Stimulated activated CD8-positive, alpha-beta memory T cell treated with anti-CD3 and anti-CD28 coated beads, Interleukin-7, amount 100 ng/mL, for 1 hour (primary cell): ENCODE data around the gene CNOT6.
"Not testable (repeated sequence)": the region's sequence is repeated elsewhere in the genome, so short reads cannot be mapped to it uniquely, and the experiment has no call there.

Experiments
- DNase-seq, 2 donors: peaks; one replicate each; pipeline ENCODE4 v3.0.0-alpha.2; 2020; ENCODE audit warnings: low read depth in 2 of 2

Gene CNOT6

DNA sequence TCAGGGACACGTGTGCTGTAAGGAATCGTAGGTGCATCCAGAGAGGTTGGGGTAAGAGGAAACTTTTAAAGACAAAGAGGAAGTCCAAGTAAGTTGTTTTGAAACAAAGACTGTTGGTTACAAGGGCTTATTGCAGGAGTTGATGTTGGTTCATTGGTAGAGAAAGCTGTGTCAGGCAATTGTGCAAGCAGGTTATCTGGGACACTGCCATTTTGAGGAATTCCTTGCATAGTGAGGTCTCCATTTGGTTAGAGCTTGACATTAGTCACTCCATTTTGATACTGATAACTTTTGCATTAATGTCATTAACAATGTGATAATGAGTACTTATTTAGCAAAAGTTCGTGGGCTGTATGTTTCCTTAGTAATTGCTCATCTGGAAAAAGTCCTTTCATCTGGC is 24.9 kb downstream of the CNOT6 start:
- DNase-seq = no peak

DNA sequence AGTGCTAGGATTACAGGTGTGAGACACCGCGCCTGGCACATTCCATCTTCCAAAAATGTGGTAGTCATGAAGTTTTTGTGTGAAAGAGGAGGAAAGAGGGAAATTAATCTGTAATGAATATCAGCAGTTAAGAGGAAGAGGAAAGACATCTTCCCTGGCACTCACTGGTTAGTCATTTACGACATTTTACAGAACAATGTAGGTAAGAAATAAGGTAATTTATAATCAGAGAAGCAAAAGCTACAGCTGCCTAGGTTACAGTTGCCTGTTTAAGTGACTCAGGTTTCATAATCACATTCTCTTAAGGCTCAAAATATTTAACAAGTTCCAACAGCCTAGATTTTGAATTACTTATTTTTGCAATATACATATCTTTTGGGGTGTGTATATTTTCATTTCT is 26.9 kb downstream of the CNOT6 start:
- no peak for DNase-seq

DNA sequence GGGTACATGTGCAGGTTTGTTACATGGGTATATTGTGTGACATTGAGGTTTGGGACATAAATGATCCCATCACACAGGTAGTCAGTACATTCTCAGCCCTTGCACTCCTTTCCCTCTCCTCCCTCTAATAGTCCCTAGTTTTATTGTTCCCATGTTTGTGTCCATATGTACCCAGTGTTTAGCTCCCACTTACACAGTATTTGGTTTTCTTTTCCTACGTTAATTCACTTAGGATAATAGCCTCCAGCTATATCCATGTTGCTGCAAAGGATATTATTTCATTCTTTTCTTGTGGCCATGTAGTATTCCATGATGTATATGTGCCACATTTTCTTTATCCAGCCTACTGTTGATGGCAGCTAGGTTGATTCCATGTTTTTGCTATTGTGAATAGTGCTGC is 27.4 kb downstream of the CNOT6 start:
- DNase-seq = no peak

DNA sequence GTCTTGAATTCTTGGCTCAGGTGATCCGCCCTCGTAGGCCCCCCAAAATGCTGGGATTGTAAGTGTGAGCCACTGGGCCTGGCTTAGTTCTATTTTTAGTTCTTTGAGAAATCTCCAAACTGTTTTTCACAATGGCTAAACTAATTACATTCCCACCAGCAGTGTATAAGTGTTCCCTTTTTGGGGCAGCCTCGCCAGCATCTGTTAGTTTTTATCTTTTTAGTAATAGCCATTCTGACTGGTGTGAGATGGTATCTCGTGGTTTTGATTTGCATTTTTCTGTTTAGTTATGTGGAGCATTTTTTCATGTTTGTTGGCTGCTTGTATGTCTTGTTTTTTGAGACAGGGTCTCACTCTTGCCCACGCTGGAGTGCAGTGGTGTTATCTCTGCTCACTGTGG is 28.2 kb downstream of the CNOT6 start:
- DNase-seq = no peak

DNA sequence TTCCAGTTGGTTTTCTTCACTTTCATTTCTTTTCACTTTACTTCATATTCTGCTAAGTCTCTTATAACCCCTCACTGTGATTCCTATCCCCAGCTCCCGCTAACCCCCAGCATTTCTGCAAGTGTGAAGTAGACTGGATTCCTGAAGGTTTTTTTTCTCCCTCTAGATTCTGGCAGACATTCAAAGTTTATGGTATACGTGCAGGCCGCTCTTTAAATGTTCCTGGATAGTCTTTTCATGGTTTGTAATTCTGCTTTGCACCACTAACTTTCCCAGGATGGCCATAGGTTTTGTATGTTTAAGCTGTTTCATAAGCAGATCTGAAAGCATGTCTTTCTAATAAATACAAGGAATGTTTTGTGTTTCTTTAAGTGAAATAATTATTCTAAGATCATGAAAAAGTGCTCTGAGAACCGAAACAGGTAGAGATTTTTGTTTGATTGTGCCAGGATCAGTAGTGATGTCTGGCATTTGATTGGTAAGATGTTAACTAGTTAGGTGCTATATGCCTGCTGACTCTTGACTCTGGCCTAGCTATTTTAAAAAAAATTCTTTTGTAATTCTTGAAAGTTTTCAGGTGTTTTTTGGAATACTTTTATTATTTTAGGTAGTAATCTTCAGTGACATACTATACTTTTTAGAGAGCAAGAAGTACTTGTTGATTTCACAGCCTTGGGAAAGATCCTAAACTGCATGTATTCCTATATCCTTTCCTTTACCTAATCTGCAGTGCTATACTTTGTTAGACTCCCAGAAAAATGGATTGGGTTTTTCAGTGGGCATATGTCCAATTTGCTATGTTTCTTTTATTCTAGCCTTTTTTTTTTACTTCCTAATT is 29.7 kb downstream of the CNOT6 start:
- DNase-seq = no peak

DNA sequence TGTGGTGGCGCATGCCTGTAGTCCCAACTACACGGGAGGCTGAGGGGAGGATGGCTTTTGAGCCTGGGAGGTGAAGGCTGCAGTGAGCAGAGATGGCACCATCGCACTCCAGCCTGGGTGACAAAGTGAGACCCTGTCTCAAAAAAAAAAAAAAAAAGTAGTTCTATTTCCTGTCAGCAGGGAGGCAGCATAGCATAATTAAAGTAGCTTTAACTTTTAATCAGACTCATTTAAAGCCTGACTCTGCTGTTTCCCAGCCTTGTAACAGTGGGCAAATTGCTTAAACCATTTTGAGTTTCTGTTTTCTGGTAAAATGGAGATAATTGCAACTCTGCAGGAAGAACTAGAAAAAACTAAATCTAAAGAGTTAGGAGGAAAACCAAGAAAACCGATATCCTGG is 31.2 kb downstream of the CNOT6 start:
- no peak for DNase-seq

DNA sequence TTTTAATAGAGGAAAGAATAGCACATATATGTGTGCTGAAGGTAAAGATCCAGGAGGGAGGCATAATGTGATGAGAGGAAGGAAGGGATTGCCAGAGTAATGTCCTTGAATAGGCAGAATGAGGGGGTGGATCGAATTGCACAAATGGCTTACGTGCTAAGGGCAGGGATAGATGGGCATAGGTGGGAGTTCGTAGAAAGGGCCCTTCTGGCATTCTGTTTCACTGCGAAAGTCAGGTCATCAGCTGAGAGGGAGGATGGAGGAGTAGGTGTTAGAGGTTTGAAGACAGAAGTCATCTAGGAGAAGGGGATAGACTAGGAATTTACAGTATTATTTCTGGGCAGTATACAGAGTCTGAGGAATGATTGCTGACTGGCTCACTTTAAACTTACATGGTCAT is 32.1 kb downstream of the CNOT6 start:
- no peak for DNase-seq

DNA sequence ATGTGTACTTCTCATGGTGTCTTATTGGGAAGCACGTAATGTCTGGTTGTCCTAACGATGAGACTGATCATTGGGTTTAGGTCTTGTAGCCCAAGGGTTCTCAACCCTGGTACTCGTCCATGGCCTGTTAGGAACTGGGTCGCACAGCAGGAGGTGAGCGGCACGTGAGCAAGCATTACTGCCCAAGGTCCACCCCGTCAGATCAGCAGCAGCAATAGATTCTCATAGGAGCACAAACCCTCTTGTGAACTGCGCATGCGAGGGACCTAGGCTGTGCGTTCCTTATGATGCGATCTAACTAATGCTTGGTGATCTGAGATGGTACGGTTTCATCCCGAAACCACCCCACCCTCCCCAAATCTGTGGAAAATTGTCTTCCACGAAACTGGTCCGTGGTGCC is 33.5 kb downstream of the CNOT6 start:
- no peak for DNase-seq

DNA sequence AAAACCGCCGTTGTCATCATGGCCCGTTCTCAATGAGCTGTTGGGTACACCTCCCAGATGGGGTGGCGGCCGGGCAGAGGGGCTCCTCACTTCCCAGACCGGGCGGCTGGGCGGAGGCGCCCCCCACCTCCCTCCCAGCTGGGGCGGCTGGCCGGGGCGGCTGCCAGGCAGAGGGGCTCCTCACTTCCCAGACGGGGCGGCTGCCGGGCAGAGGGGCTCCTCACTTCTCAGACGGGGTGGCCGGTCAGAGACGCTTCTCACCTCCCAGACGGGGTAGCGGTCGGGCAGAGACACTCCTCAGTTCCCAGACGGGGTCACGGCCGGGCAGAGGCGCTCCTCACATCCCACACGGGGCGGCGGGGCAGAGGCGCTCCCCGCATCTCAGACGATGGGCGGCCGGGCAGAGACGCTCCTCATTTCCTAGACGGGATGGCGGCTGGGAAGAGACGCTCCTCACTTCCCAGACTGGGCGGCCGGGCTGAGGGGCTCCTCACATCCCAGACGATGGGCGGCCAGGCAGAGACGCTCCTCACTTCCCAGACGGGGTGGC is 36.9 kb downstream of the CNOT6 start:
- DNase-seq = not testable (repeated sequence)

DNA sequence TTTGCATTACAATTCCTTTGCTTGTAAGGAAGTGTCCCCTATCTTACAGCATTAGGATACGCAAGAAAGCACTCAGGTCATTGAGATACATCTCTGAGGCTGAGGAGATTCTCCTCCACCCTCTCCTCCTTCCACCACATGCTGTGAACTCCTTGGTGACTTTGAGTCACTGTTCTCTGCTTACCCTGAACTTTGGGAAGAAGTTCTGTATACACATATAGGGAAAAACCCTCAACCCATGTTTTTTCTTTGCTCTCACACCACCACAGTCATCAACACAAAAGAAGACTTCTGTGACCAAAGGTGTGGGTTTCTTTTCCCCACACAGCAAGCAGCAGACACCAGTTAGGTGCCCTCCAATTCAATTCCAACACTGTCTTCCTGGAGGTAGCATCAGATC is 38.1 kb downstream of the CNOT6 start:
- DNase-seq = no peak

DNA sequence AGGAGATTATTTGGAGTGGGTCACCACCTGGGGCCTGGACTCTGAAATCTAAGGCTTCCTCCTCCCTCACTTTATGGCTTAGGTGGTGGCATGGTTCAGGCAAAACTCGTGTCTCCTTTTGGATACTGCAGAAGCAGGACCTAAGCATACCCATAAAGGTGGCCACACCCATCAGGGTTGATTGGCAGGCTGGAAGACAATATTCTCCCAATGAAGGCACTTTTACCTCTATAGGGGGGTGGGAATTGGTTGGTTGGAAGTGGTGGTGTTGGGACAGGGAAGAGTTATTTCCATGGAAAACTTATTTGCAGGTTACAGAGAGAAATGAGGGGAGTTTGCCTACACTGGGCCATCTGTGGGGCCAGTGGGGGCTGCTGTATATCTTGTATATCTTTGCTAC is 39.7 kb downstream of the CNOT6 start:
- no peak for DNase-seq

DNA sequence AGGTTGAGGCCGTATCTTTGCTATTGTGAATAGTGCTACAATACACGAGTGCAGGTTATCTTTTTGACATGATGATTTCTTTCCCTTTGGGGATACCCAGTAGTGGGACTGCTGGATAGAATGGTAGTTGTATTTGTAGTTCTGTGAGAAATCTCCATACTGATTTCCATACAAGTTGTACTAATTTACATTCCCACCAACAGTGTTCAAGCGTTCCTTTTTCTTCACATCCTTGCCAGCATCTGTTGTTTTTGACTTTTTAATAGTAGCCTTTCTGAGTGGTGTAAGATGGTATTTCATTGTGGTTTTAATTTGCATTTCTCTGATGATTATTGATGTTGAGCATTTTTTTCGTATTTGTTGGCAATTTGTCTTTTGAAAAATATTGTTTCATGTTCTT is 41.4 kb downstream of the CNOT6 start:
- no peak for DNase-seq

DNA sequence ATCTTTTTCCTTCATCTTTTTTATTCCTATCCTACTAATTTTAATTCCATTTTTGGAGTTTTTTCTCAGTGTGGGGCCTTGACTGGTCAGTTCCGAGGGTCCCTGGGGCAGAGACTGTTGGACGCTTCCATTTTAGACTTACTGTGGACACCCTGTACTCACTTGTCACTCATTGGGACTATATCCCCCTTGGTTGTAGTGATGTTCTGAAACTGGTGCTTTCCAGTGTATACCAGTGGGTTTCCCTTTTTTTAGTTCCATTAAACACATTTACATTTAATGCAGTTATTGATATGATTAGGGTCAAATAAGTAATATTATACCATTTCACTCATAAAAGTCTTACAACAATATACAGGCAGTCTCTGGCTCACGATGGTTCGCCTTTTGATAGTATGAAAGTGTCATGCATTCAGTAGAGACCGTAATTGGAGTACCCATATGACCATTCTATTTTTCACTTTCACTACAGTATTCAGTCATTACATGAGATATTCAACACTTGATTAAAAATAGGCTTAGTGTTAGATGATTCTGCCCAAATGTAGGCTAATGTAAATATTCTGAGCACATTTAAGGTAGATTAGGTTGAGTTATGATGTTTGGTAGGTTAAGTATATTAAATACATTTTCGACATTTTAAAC is 46.0 kb downstream of the CNOT6 start:
- no peak for DNase-seq

DNA sequence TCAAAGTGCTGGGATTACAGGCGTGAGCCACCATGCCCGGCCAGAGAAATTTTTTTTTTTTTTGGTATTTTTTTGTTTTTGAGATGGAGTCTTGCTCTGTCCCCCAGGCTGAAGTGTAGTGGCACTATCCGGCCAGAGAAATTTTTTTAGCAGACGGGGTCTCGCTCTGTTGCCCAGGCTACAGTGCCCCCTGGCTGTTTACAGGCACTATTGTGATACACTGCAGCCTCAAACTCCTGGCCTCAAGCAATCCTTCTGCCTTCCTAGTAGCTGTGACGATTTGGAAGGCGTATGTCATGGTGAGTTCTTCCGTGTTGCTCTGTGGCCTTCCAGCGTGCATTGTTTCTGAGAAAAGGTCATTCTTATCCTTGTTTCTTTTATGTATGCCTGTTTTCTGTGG is 47.5 kb downstream of the CNOT6 start:
- DNase-seq = no peak

DNA sequence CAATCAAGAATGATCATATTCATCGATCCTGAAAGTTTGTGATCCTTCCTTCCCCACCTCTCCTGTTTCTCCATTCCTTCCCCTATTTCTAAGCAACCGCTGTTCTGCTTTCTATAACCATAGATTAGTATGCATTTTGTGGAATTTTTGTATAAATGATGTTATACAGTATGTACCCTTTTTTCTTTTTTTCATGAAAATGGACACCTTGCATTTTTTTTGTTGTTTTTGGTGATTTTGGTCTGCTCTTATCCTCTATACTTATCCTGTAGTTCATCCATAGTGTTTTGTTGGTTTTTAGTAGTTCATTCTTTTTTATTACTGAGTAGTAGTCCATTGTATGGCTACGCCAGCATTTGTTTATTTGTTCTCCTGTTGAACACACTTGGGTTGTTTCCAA is 51.1 kb downstream of the CNOT6 start:
- DNase-seq = no peak

DNA sequence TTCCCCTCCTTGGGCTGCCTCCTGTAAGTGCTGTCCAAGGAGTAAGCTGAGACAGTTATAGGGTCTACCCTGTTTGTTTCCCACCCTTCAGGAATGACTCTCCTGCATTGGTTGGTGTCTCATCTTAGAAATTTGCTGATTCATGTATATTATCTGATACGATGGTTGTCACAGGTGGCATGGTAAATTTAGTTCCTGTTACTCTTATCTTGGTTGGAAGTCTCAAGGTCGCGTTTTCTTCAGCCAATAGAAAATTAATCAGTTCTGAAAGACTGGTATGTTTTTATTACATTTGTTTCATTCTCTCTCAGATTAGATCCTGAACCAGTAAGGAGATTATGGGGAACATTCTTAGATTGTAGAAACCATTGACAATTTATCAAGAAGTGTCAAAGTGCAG is 54.4 kb downstream of the CNOT6 start:
- DNase-seq = no peak

DNA sequence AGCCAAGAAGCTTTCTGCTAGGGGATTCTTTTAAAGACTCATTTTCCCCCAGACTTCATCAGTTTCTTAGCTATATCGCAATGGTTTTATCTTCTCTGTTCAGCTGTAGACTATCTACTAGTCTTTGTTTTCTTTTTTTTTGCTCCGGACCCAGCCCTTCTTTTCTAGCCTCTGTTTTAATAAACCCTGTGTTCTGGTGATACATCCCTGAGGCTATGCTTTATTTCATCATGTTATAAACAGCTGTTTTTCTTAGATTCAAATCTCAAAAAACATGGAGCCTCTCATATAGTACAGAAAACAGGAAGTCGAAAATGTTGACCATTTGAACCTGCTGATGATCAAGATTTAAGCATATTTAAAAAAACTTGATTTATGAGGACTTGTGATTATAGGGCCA is 59.4 kb downstream of the CNOT6 start:
- DNase-seq = no peak

DNA sequence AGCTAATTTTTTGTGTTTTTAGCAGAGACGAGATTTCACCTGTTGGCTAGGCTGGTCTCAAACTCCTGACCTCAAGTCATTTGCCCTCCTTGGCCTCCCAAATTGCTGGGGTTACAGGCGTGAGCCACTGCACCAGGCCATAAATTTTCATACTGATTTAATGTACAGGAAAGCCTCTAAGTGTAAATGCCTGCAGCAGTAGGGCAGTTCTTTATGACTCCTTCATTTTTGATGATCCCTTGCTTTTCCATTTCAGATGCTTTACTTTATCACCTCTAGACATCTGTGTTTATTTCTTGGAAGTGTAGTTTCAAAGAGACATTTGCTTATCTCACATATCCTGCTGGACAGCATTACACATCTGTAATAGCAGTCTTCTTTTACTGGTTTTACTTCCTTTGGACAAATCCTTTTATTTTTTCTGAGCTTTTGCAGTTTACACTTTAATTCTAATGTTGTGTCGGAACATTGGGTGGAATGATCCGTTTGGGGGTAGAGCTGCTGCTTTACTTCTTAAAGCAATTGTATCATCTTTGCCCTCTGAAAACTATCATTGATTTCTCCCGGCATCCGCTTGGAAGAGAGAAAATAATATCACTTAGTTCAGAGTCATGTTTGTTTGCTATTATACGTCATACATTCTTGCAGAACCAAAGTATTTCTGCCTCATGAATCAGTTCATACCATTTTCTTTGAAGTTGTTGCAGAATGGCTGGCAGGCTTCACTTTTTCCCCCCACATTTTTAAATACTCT is 61.2 kb downstream of the CNOT6 start:
- DNase-seq = no peak

DNA sequence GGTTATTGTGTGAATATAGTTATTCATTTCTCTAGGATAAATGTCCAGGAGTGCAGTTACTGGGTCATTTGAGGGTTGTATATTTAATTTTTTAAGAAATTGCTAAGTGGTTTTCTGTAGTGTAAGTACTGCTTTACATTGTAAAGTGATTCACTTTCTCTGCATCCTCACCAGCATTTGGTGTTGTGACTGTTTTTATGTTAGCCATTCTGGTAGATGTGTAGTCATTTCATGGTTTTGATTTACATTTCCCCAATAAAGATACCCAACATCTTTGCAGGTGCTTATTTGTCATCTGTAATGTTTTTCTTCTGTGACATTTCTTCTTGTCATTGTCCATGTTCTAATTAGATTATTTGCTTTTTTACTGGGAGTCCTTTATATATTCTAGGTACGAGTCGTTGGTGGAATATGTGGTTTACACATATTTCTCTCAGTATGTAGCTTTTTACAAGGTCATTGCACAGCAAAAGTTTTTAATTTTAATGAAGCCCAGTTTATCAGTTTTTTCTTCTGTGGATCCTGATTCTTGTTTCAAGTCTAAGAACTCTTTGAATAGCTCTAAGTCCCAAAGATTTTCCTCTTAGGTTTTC is 63.1 kb downstream of the CNOT6 start:
- DNase-seq = no peak

DNA sequence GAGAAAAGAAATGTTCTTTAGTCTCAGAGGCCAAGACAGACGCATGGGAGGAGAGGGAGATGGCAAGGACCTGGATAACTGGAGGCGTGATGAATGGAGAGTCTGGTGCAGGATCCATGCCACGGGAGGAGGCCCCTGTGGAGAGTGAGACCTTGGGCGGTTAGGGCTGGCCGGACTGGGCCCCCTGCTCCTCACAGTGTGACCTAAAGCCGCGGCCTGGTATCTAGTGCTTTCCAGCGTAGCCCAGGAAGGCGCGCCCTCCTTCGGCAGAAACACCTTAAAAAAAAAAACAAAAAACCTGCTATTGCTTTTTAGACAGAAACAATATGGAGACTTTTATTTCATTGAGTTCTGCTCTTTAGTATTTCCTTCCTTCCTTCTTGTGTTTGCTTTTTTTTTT is 64.1 kb downstream of the CNOT6 start:
- DNase-seq = no peak

DNA sequence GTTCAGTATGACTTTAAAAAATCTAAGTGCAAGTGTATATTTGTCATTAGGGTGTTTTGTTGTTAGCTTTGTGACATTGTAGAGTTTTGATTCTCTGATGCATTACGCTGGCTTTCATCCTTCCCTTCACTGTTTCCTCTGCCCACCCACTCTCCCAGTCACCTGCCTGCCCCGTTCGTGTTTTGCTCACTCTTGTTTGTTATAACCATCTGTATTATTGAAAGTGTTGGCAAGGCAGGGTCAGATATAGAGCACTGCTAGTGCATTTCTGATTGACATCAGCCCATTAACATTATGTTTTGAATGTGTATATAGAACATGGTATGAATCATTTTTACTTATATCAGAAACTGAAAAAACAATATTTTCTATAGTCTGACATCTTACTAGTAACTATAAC is 69.8 kb downstream of the CNOT6 start:
- no peak for DNase-seq

DNA sequence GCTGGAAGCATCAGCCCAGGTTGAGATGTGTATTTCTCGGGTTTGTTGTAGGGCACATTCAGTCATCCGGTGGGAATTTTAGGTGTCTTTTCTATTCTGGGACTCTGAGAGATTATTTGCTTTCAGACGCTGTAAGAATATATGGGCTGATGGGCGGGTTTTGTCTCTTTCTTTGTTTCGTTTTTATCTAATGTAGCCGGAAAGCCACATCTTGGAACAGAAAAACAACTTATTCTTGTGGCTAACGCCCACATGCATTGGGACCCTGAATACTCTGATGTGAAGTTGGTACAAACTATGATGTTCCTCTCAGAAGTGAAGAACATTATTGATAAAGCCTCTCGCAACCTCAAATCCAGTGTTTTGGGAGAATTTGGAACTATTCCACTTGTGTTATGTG is 74.7 kb downstream of the CNOT6 start:
- DNase-seq = no peak
